ENCODE measurements around the gene ANGEL1.

The ANGEL1 gene

DNA sequence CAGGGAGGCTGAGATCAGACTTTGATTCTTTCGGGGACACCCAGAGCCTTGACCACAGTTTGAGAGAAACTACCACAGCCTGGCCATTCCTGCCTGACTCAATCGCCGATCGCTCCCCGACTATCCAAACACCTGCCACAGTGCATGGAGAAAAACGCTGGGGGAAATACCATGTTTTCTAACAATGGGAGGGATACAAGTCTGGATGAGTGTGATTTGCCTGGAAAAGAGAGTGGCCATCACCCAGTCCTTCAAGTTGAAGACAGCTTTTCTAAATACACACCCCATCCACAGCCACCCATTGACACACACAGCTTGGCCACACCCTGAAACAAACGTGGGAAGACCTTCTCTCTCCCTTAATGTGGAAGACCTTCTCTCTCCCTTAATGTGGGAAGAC lies 58.1 kb downstream of the ANGEL1 start:
- TF ChIP-seq, protein P1, sequence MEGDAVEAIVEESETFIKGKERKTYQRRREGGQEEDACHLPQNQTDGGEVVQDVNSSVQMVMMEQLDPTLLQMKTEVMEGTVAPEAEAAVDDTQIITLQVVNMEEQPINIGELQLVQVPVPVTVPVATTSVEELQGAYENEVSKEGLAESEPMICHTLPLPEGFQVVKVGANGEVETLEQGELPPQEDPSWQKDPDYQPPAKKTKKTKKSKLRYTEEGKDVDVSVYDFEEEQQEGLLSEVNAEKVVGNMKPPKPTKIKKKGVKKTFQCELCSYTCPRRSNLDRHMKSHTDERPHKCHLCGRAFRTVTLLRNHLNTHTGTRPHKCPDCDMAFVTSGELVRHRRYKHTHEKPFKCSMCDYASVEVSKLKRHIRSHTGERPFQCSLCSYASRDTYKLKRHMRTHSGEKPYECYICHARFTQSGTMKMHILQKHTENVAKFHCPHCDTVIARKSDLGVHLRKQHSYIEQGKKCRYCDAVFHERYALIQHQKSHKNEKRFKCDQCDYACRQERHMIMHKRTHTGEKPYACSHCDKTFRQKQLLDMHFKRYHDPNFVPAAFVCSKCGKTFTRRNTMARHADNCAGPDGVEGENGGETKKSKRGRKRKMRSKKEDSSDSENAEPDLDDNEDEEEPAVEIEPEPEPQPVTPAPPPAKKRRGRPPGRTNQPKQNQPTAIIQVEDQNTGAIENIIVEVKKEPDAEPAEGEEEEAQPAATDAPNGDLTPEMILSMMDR (IDR thresholded peaks at IDR 0.05; ENCODE audit: borderline replicate concordance, extremely low read depth, low read length, poor library complexity, severe bottlenecking), result no peak
- TF ChIP-seq EZH2 (IDR thresholded peaks at IDR 0.05; ENCODE audit: borderline replicate concordance, low read depth, low read length, severe bottlenecking), result no peak
- H3K4me1 ChIP-seq (ENCODE audit: insufficient read depth, low read length), result no peaks in the 10 kb centered on the region
- H4K20me1 ChIP-seq (ENCODE audit: insufficient read depth, low read length), result no peaks in the 10 kb centered on the region
- no peaks in the 10 kb centered on the region for H3K36me3 ChIP-seq (ENCODE audit: insufficient read depth, low read length)
- no peak overlapping the region for H2AFZ ChIP-seq (ENCODE audit: low read depth, low read length)
- H3K4me2 ChIP-seq (ENCODE audit: insufficient read depth, low read length), result no peak overlapping the region
- H3K27me3 ChIP-seq (ENCODE audit: insufficient read depth, low read length, poor library complexity), result peaks cover 3% of the 10 kb centered on the region
- no peak for DNase-seq
- no peaks in the 10 kb centered on the region for H3K79me2 ChIP-seq (ENCODE audit: insufficient read depth, low read length)
- H3K9ac ChIP-seq (ENCODE audit: low read depth, low read length), result no peak overlapping the region
- H3K9me3 ChIP-seq (ENCODE audit: insufficient read depth, low read length, severe bottlenecking), result no peaks in the 10 kb centered on the region
- H3K4me3 ChIP-seq (ENCODE audit: low read depth in 1 of 2, low read length in 2 of 2), result no peak overlapping the region
- no peak for ATAC-seq (ENCODE audit: insufficient read depth, low read depth)
- no peak overlapping the region for H3K27ac ChIP-seq (ENCODE audit: low read length)

DNA sequence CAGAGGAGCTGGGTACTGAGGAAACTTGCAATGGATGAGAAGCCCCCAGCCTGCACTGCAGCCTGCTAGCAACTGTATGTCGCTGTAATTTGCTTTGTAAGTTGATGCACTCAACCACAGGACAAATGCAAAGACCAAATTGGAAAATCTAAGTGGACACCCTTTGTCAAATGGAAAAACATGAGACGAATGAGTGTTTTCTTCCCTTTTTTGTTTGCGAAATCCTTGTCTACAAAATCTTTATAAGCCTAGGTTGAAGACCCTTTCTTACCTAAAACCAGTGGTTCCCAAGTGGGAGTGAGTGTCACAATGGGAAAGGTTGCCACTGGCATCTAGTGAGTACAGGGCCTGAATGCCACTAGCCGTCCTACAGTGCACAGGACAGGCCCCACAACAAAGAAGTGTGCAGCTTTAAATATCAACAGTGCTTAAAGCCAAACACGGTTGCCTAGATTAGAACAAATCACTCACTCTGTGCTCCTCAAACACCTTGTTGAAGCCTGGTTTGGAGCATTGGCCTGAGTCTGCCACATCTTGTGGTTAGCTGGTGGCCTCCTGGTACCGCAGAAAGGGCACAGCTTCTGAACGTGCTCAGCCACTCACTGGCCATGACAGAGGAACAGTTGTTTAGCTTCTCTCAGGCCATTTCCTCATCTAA lies 59.0 kb downstream of the ANGEL1 start:
- H3K4me2 ChIP-seq (ENCODE audit: insufficient read depth, low read length), result no peak overlapping the region
- DNase-seq, result no peak
- H3K36me3 ChIP-seq (ENCODE audit: insufficient read depth, low read length), result no peaks in the 10 kb centered on the region
- H4K20me1 ChIP-seq (ENCODE audit: insufficient read depth, low read length), result no peaks in the 10 kb centered on the region
- no peak overlapping the region for H3K9ac ChIP-seq (ENCODE audit: low read depth, low read length)
- H3K27me3 ChIP-seq (ENCODE audit: insufficient read depth, low read length, poor library complexity), result no peaks in the 10 kb centered on the region
- H3K27ac ChIP-seq (ENCODE audit: low read length), result no peak overlapping the region
- H3K4me1 ChIP-seq (ENCODE audit: insufficient read depth, low read length), result no peaks in the 10 kb centered on the region
- no peaks in the 10 kb centered on the region for H3K79me2 ChIP-seq (ENCODE audit: insufficient read depth, low read length)
- TF ChIP-seq, protein P1 (IDR thresholded peaks at IDR 0.05; ENCODE audit: borderline replicate concordance, extremely low read depth, low read length, poor library complexity, severe bottlenecking), result no peak
- TF ChIP-seq EZH2 (IDR thresholded peaks at IDR 0.05; ENCODE audit: borderline replicate concordance, low read depth, low read length, severe bottlenecking), result no peak
- no peak overlapping the region for H2AFZ ChIP-seq (ENCODE audit: low read depth, low read length)
- H3K9me3 ChIP-seq (ENCODE audit: insufficient read depth, low read length, severe bottlenecking), result no peaks in the 10 kb centered on the region
- no peak overlapping the region for H3K4me3 ChIP-seq (ENCODE audit: low read depth in 1 of 2, low read length in 2 of 2)
- no peak for ATAC-seq (ENCODE audit: insufficient read depth, low read depth)

DNA sequence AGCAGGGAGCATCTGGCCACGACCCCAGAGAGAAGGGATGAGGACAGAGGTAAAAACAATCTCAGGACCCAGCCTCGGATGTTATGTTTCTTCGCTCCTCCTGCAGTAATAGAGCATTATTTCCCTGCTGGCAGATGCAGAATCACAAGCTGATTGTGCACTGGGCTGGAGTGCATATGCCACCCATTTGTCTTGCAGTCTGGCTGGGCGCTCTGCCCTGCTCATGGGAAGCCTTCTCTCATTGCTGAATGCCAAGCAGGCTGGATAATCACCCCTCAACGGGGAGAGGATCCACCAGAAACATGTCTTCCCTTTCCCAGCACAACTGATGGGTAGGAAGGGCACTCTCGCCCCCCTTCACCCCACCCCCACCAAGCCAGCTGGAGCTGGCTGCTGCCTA lies 59.9 kb downstream of the ANGEL1 start:
- no peaks in the 10 kb centered on the region for H3K4me1 ChIP-seq (ENCODE audit: insufficient read depth, low read length)
- H3K4me2 ChIP-seq (ENCODE audit: insufficient read depth, low read length), result no peak overlapping the region
- no peak overlapping the region for H2AFZ ChIP-seq (ENCODE audit: low read depth, low read length)

More for the DNA sequence above, 59.9 kb downstream of the ANGEL1 start:
- H3K4me3 ChIP-seq (ENCODE audit: low read depth in 1 of 2, low read length in 2 of 2), result no peak overlapping the region
- no peak overlapping the region for H3K27ac ChIP-seq (ENCODE audit: low read length)
- H3K79me2 ChIP-seq (ENCODE audit: insufficient read depth, low read length), result no peaks in the 10 kb centered on the region
- DNase-seq (no peak), ATAC-seq (ENCODE audit: insufficient read depth, low read depth) (no peak)
- H4K20me1 ChIP-seq (ENCODE audit: insufficient read depth, low read length), result no peaks in the 10 kb centered on the region
- no peaks in the 10 kb centered on the region for H3K9me3 ChIP-seq (ENCODE audit: insufficient read depth, low read length, severe bottlenecking)
- H3K27me3 ChIP-seq (ENCODE audit: insufficient read depth, low read length, poor library complexity), result no peaks in the 10 kb centered on the region
- H3K9ac ChIP-seq (ENCODE audit: low read depth, low read length), result no peak overlapping the region
- no peaks in the 10 kb centered on the region for H3K36me3 ChIP-seq (ENCODE audit: insufficient read depth, low read length)
- TF ChIP-seq EZH2 (IDR thresholded peaks at IDR 0.05; ENCODE audit: borderline replicate concordance, low read depth, low read length, severe bottlenecking), result no peak
- TF ChIP-seq, protein P1 (IDR thresholded peaks at IDR 0.05; ENCODE audit: borderline replicate concordance, extremely low read depth, low read length, poor library complexity, severe bottlenecking), result no peak

All from DND-41 (cell line).